T-helper 2 cell (primary cell): ENCODE results near the gene CCDC27.

ENCODE experiments used
- DNase-seq, 5 experiments: peaks; one replicate each; pipeline versions ENCODE4 v3.0.0 to v3.0.0-alpha.2; 2012 to 2022

The CCDC27 gene

DNA sequence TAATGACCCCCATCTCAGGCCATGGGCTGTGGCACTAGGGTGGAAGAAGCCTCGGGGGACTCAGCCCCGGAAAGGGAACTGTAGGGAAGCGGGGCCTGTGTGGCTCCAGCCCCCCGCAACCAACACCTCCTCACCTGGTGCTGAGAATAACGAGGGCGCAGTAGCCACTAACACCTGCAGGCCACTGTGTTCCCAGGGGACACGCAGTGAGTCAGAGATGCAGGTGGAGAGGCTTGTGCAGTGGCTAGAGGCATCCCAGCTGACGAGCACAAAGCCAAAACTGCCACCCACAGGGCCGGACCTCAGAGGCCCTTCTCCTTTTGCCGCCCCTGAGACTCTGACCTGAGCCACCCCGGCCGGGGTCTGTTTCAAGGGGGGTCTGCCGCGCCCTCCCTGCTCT lies 33.5 kb upstream of the CCDC27 start:
- DNase-seq: no peak

DNA sequence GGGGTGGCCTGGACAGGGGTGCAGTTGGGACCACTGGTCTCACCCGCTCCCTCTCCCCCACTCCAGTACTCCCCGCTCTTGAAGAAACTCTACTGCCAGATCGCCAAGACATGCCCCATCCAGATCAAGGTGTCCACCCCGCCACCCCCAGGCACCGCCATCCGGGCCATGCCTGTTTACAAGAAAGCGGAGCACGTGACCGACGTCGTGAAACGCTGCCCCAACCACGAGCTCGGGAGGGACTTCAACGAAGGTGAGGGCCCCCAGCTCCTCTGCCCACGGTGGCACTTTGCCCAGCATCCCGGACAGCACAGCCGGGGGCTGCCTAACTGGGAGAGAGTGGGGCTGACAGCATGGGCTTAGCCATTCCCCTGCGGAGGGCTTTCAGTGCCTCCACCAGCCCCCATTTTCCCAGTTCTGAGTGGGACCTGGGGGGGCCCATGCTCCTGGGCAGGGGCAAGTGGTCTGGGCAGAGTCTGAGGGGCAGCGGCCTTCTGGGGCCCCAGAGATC lies 30.2 kb upstream of the CCDC27 start:
- no peak for DNase-seq

DNA sequence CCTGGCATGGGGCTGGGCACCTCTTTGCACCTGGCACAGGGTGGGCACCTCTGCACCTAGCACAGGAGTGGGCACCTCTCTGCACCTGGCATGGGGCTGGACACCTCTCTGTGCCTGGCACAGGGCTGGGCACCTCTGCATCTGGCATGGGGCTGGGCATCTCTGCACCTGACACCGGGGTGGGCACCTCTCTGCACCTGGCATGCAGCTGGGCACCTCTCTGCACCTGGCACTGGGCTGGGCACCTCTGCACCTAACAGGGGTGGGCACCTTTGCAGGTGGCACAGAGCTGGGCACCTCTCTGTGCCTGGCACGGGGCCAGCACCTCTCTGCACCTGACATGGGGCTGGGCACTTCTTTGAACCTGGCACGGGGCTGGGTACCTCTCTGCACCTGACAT lies 29.4 kb upstream of the CCDC27 start:
- no peak for DNase-seq

DNA sequence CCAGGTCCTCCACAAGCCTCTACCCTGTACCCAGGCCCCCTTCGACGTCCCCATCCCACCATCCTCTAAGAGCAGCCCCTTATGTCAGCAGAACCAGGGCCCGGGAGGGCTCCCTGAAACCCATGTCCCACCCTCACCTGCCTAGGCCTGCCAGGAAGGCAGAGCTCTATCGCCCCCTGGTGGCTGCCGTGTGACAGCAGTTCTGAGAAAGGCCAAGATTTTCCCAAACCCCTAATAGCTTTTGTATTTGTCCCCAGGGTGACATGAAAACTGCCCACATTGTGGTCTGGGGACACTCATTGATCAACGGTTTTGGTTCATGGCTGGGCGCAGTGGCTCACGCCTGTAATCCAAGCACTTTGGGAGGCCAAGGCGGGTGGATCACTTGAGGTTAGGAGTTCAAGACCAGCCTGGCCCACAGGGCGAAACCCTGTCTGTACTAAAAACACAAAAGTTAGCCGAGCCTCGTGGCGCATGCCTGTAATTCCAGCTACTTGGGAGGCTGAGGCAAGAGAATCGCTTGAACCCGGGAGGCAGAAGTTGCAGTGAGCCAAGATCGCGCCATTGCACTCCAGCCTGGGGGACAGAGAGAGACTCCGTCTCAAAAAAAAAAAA lies 27.7 kb upstream of the CCDC27 start:
- peak; percentile 29 to 69 (median 62) for DNase-seq

DNA sequence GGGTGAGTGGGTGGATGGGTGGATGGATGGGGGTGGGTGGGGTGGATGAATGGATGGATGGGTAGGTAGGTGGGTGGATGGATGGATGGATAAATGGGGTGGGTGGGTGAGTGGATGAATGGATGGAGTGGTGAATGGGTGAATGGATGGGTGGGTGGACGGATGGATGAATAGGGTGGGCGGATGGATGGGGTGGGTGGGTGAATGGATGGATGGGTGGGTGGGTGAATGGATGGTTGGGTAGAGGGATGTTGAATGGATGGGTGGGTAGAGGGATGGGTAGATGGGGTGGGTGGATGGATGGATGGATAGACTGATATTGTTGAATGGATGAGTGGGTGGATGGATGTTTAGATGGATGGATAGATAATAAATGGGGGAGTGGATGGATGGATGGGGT lies 26.9 kb upstream of the CCDC27 start:
- DNase-seq: no peak

DNA sequence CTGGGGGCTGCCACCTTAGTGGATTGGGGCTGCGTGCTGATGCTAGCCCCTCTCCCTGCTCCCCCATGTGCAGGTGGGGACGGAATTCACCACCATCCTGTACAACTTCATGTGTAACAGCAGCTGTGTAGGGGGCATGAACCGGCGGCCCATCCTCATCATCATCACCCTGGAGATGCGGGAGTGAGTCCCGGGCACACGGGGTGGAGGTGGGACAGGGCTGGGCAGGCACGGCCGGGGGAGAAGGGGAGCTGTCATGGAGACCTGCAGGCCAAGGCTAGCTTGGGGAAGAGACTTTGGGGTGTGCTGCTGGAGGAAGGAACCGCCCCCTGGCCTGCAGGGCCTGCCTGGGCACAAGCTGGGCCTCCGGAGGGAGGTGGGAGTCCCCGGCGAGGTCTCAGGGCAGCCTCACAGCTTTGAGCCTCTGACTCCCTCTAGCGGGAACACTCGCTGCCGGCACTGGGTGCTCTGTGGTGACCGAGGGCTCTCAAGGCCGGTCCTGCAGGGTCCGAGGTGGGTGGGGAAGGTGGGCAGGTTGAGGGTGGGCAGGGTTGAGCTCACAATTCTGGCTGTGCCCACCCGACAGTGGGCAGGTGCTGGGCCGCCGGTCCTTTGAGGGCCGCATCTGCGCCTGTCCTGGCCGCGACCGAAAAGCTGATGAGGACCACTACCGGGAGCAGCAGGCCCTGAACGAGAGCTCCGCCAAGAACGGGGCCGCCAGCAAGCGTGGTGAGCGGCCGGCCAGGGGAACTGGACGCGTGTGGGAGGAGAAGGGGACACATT lies 25.0 kb upstream of the CCDC27 start:
- no peak for DNase-seq

DNA sequence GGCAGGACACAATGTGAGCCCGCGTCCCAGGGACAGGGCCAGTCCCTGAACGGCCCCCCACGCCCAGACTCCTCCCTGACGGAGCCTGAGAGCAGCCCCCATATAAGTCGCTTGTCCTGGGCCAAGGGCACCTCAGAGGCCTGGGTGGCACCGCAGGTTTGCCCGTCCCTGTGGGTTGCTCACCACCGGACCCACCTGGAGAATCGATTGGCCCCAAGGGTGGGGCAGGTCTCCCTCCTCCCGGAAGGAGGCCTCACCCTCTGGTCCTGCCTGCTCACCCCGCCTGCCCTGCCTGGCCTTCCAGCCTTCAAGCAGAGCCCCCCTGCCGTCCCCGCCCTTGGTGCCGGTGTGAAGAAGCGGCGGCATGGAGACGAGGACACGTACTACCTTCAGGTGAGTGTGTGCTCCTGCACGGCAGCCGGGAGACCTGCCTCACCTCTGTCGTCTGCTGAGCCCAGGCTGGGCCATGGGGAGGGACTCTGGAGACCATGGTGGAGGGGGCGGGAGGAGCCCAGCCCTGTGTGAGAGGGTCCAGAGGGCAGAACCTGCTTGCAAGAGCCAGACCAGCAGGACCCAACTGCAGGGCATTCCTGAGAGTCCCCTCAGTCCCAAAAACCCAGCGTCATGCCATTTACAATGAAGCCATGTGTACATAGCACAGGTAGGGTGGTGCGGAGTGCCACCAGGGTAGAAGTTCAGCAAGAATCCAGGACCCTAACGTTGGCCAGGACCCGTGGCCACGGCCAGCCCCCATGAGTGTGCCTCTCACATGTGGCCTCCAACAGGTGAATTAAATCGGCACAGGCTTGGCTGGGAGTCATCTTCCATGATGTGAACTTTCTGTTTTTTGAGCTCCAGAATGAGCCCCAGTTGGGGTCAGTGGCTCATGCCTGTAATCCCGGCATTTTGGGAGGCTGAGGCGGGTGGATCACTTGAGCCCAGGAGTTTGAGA lies 24.1 kb upstream of the CCDC27 start:
- no peak for DNase-seq

DNA sequence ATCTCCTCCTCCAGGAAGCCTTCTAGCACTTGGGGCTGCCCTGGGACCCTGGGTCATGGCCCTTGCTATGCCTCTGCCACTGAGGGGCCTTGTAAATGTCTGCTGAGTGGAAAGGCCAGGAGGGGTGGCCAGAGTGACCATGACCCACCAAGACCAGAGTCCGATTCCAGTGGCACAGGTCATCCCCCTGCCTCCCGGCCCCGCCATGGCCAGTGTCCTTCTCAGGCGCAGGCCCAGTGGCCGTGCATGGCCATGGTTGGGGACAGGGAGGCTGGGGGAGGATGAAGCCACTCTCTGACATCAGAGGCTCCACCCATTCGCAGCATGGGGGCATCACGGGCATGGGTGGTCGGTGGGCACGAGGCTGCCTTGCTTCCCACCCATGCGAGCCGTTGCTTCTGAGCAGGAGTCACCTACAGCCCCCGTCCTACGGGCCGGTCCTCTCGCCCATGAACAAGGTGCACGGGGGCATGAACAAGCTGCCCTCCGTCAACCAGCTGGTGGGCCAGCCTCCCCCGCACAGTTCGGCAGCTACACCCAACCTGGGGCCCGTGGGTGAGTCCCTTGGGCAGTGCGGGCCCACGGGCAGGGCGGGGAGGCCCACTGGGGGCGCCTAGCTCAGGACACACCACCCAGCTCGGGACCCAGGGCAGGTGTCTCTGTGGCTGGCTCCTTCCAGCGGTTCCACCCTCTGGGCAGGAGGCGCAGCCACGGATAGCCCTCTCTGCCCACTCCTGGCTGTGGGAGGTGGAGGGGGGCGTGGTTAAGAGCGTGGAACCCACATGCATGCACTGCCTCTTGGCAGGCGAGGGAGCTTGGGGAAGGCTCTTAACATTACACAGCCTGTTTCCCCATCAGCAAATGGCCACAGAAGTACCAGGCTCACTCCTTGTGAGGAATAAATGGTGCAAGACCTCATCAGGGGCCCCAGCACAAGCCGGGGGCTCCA lies 22.4 kb upstream of the CCDC27 start:
- DNase-seq: no peak

DNA sequence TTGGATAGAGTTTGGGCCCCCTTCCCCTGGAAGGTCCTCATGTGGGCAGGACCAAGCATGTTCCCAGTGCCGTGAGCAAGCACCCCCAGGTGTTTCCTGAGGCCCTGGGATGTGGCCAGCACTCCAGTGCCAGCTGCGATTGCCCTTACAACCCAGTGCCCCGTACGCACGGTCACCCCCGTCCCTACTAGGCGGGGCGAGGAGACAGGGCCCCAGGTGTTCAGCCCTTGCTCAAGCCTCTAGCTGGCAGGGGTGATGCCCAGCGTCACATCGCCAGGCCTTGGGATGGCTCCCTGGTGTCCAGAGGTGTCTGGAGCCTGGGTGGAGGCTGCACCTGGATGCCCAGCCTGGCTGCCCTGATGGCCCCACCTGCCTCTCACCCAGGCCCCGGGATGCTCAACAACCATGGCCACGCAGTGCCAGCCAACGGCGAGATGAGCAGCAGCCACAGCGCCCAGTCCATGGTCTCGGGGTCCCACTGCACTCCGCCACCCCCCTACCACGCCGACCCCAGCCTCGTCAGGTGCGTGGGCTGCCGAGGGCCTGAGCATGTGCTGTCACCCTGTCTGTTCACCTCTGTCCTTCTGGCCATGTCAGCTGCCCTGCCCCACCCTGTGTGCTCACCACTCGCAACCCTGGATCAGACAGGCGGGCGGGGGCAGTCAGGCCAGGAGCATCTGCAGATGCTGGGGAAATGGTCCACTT lies 21.6 kb upstream of the CCDC27 start:
- no peak for DNase-seq

DNA sequence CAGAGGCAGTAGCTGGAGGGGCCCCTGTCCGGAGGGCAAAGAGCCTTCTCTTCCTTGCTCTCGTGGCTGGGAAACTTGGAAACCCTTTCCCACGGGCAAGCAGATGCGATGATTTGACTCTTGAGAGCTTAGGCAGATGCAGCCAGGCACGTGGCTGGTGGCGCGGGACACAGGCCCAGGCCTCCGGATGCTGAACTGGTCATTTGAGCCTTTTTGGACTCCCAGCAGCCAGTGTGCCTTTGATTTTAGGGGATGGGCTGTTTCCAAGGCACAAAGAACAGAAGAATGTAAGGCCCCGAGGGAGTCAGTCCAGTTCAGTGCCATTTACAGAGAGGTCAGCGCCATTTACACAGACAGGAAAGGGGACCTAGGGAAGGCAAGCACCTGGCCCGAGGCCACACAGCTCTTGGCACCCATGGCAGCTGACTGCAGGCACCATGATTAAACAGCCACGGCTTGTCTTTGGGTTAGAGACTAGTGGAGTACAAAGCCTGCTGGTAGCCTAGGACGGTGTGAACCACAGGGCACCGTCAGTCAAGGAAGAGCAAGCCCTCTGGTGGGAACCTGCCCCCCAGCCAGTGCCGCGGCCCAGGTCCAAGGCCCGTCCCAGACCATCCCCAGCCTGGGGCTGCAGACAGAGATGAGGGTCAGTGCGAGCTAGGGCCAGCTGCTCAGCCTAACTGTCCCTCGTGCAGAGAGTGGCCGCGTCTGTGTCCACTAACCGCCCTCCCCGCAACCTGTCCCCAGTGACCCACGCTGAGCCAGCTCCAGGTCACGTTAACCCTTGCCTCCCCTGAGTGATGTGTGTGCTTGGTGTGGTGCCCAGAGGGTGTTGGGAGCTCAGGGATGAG lies 20.4 kb upstream of the CCDC27 start:
- DNase-seq: no peak

DNA sequence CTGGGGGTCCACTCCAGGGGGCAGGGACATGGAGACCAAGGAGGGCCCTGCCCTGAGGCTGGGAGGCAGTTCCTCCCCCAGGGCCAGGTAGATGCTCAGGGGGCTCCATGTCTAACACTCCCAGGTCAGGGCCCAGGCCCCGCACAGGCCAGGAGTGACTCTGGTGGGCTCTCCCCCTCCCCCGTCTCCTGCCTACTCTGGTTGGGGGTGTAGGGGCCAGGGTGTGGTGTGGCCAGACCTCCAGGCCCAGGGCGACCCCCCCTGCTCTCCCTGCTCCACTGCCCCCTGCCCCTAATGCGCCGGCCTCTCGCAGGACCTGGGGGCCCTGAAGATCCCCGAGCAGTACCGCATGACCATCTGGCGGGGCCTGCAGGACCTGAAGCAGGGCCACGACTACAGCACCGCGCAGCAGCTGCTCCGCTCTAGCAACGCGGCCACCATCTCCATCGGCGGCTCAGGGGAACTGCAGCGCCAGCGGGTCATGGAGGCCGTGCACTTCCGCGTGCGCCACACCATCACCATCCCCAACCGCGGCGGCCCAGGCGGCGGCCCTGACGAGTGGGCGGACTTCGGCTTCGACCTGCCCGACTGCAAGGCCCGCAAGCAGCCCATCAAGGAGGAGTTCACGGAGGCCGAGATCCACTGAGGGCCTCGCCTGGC lies 19.7 kb upstream of the CCDC27 start:
- no peak for DNase-seq

DNA sequence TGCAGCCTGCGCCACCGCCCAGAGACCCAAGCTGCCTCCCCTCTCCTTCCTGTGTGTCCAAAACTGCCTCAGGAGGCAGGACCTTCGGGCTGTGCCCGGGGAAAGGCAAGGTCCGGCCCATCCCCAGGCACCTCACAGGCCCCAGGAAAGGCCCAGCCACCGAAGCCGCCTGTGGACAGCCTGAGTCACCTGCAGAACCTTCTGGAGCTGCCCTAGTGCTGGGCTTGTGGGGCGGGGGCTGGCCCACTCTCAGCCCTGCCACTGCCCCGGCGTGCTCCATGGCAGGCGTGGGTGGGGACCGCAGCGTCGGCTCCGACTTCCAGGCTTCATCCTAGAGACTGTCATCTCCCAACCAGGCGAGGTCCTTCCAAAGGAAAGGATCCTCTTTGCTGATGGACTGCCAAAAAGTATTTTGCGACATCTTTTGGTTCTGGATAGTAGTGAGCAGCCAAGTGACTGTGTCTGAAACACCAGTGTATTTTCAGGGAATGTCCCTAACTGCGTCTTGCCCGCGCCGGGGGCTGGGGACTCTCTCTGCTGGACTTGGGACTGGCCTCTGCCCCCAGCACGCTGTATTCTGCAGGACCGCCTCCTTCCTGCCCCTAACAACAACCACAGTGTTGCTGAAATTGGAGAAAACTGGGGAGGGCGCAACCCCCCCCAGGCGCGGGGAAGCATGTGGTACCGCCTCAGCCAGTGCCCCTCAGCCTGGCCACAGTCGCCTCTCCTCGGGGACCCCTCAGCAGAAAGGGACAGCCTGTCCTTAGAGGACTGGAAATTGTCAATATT lies 19.0 kb upstream of the CCDC27 start:
- no peak for DNase-seq

DNA sequence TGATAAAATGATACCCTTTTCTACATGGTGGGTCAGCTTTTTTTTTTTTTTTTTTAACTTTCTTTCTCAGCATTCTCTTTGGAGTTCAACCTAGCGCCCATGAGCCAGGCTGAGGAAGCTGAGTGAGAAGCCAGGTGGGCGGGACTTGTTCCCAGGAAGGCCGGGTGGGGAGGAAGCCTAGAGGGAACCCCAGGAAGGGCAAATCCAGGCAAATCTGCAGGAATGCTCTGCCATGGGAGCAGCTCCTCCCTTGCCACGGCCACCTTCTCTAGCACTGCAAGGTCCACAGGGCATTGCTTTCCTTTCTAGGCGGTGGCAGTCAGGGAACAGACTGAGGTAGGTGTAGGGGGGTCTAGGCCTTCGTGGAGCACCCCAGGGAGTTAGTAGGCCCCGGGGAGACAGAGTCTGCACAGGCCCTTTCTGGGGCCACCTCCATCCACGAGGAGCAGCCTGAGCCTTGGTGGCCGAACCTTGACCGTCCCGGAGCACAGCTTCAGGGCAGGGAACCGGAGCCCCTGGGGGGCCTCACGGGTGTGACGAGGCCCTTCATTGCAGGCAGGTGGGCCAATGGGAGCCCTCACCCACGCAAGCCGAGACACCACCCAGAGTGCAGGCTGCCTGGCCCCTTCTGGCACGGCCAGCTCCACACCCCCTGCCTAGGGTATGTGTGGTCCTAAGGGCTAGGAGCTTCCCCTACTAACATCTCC lies 18.2 kb upstream of the CCDC27 start:
- no peak for DNase-seq

DNA sequence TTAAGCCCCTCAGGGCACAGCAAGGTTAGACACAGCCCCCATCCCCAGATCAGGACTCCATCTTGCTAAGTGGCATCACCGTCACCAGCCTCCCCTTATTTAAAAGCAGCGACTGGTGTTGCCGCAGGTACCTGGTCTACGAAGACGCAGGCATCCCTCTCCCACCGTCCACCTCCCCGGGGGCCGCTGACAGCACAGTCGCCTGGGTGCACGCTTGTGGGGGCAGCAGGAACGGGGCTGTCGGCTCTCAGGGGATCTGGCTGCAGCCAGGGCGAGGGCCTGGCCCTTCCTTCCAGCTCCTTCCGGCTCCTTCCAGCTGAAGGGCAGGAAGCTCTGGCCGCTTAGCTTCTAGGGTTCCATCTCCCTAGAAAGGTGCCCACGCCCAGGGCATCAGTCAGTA lies 17.6 kb upstream of the CCDC27 start:
- no peak for DNase-seq

DNA sequence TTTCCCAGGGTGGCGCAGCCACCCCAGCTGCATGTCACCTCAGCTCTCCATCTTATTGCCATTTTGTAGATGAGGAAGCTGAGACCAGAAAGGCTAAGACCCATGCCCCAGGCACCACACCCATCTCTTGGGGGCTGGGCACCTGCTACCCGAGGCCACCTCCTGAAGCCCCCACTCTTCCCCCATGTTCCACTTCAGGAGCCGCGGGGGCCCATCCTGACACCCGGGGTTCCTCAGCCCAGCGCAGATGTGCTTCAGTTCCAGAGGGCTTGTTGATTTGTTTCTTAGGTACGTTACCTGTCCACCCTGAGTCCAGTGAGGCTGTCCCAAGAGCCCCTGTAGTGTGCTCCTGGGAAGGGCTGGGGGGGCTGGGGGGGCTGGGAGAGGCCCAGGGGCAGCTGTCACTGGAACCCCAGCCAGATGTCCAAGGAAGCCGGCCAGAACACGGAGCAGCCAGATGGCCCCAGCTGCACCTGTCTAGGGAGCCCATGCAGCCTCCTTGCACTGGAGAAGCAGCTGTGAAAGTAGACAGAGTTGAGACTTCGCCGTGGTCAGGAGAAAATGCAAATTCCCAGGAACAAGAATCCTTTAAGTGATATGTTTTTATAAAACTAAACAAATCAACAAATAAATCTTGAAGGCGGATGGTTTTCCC lies 17.1 kb upstream of the CCDC27 start:
- DNase-seq: no peak

DNA sequence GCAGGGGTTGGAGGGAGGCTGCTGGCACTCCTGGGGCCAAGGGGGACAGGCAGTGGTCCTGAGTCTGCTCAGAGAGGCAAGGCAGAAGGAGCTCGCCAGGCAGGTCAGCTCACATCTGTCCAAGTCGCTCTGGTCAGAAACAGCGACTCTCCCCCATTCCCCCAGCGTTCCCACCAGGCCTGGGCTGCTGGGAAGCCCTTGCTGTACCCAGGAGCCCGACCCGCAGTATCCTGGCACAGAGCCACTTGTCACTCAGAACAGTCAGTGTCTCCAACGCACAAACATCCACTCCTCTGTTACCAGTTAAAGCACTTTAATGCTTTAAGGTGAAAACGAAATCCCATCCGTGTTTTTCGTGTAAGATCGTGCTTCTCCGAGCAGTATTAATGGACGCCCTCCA lies 16.6 kb upstream of the CCDC27 start:
- no peak for DNase-seq

DNA sequence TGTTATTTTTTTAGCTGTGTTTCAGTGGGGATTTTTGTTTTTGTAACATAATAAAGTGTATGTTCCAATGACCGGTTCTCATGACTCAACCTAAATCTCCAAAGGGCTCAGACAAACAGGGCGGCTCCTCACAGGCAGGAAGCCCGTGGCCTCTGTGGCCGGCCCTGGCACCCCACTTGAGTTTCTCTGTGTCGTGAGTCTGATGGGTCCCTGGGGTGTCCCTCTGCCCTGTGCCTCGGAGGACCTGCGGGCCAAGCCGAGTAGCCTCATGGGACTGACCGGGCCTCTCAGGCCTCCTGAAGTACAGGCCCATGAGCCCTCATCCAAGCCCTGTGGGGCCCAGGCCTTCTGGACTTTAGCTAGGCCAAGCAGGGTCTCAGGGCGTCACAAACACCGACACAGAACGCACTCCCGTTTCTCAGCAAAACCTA lies 16.1 kb upstream of the CCDC27 start:
- DNase-seq: no peak

DNA sequence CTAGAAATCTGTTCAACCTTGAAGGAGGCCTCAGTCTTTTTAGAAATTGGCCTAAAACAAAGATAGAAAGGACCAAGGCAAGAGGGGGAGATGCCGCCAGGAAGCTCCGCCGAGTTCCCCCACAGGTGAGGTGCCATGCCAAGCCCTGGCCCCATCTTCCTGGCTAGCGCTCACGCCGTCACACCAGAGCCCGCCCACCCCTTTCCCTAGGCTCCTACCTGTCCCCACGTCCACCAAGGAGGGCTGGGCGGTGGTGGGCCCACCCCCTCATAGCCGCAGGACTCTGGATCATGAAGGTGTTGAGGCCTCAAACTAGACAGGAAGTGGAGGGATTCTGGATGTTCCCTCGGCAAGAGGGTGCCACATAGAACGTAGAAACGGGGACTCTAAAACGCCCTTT lies 15.5 kb upstream of the CCDC27 start:
- no peak for DNase-seq
